Sigmoid colon (tissue), 7 donors: ENCODE data around the gene SNRPB2. TPM values are rescaled to one million over a fixed set of nuclear protein-coding genes. Genes with fewer than 3 reads are reported as not detected.

Experiments used
- DNase-seq: peaks from one replicate; pipeline ENCODE4 v3.0.0-alpha.2; 2019
- H3K27ac ChIP-seq, 4 donors: fragments of 200-600 bp; sonication (generic); one replicate each; pipeline ENCODE4 v1.5.1; 2016 to 2019; ENCODE audit warnings: mild to moderate bottlenecking in 1 of 4
- H3K27me3 ChIP-seq, 3 donors: fragments of 200-600 bp; sonication (generic); one replicate each; pipeline ENCODE4 v1.5.1; 2019; ENCODE audit warnings: mild to moderate bottlenecking in 1 of 3
- H3K36me3 ChIP-seq, 4 donors: fragments of 200-600 bp; sonication (generic); one replicate each; pipeline ENCODE4 v1.5.1; 2016 to 2019
- H3K4me1 ChIP-seq, 4 donors: fragments of 200-600 bp; sonication (generic); one replicate each; pipeline ENCODE4 v1.5.1; 2017 to 2019
- H3K4me3 ChIP-seq, 4 donors: fragments of 200-600 bp; sonication (generic); one replicate each; pipeline ENCODE4 v1.5.1; 2017 to 2019; ENCODE audit warnings: mild to moderate bottlenecking in 2 of 4, moderate library complexity in 1 of 4
- H3K9me3 ChIP-seq, 4 donors: fragments of 200-600 bp in 3 of 4; sonication (generic) in 3 of 4; one replicate each; pipeline versions ENCODE4 v1.5.1 to v1.6.1; 2013 to 2019
- CTCF ChIP-seq, 4 experiments: fragments of 450-650 bp in 3 of 4; fragments of 200-600 bp in 1 of 4; IDR thresholded peaks; one replicate each; pipeline ENCODE4 v1.5.1; 2016 to 2019; ENCODE audit warnings: antibody characterized with exemption in 4 of 4, mild to moderate bottlenecking in 3 of 4, moderate library complexity in 2 of 4
- EP300 ChIP-seq, 4 donors: sonication (generic); formaldehyde crosslinking; IDR thresholded peaks; one replicate each; pipeline ENCODE4 v1.6.1; 2017; ENCODE audit warnings: antibody characterized with exemption in 4 of 4
- POLR2A ChIP-seq, 2 donors: fragments of 450-650 bp; IDR thresholded peaks; one replicate each; pipeline ENCODE4 v1.6.1; 2016; ENCODE audit warnings: antibody characterized with exemption in 2 of 2, mild to moderate bottlenecking in 2 of 2, moderate library complexity in 2 of 2
- POLR2AphosphoS5 ChIP-seq, 4 donors: sonication (generic); formaldehyde crosslinking; IDR thresholded peaks; one replicate each; pipeline ENCODE4 v1.6.1; 2017; ENCODE audit warnings: antibody characterized with exemption in 4 of 4
- WGBS, 2 donors: extraction: QIAGEN DNeasy Blood & Tissue Kit; methylation state at CpG; one replicate each; pipeline ENCODE4 v1.1.7; 2013; 5-methylcytosine and 5-hydroxymethylcytosine counted together
- intact Hi-C: fragments of 100-400 bp; cut with DNase I; formaldehyde crosslinking; loops from one replicate; pipeline ENCODE4 v1.15.1; 2023
- polyA plus RNA-seq, 3 donors: library from polyadenylated mRNA; stranded (reverse); fragments of 200-250 nt; gene quantifications; one replicate each; pipeline ENCODE4 v1.2.3, GENCODE V29; 2013
- total RNA-seq, 4 donors: library from RNA; depleted of rRNA; stranded (reverse); fragments of >200 nt; gene quantifications; one replicate each; pipeline ENCODE4 v1.1.0, GENCODE V29; 2016
- donor health status: healthy with polysubstance abuse.
- donor health status: Bipolar disorder and iron deficiency.
- donor health status: healthy.

Gene SNRPB2
- total and polyA plus RNA-seq, 7 donors: 18.6 to 61.4 (median 35.7) TPM

GRCh38 chr20:16775961-16776360 is 46.1 kb downstream of the SNRPB2 start:
- no peaks in the 10 kb centered on the region for H3K36me3 ChIP-seq
- H3K4me3 ChIP-seq: no peak overlapping the region
- WGBS, 2 donors: 54 to 78% methylated on average over 1 of the region's 1 CpG
- intact Hi-C loops: no loop called here
- H3K27ac ChIP-seq: no peak overlapping the region
- no peak for TF ChIP-seq EP300 (IDR thresholded peaks at IDR 0.05)
- no peak for TF ChIP-seq CTCF (IDR thresholded peaks at IDR 0.05)
- DNase-seq: no peak
- H3K9me3 ChIP-seq: peaks cover 0 to 2% (median 0%) of the 10 kb centered on the region in 4 donors
- no peaks in the 10 kb centered on the region for H3K4me1 ChIP-seq
- H3K27me3 ChIP-seq: no peaks in the 10 kb centered on the region

DNA sequence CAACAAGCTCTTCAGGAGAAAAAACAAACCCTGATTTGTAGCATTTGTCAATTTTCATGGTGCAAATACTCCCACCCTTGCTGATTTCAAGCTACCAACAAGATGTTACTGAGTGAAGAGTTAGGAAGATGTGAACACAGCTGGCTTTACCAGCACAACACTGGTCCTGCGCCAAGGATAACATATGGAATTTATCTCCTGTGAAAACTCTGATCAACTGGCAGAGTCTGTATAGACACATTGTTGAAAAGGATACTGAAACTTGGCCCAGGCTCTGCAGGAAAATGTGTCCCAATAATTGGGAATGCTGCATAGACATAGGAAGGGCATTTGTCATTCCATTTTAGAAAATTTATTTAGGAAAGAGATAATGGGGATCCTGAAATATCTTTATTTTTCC is 47.3 kb downstream of the SNRPB2 start:
- intact Hi-C loops: no loop called here
- H3K36me3 ChIP-seq: no peaks in the 10 kb centered on the region

DNA sequence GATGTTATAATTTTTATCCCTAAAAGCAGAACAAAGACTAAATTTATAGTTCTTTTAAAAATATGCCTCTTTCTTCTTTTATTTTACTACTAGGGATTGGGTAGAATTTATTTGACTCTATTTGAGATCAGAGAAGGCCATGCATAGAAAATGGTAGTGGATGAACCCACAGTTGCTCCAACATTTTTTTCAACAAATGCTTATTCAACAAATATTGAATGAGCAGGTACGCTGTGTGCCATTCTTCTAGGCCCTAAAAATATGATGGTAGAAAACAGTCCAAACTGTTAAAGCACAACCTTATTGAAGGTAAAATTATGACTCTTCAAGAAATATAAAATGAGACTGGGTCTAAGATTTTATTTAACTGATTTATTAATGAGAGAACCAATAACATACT is 48.3 kb downstream of the SNRPB2 start:
- no peaks in the 10 kb centered on the region for H3K27me3 ChIP-seq
- H3K27ac ChIP-seq: no peak overlapping the region
- H3K36me3 ChIP-seq: no peaks in the 10 kb centered on the region
- H3K4me1 ChIP-seq: no peaks in the 10 kb centered on the region
- no peak overlapping the region for H3K4me3 ChIP-seq
- WGBS, 2 donors: 88 to 93% methylated on average over 1 of the region's 1 CpG
- intact Hi-C loops: no loop called here
- H3K9me3 ChIP-seq: peaks cover 0 to 3% (median 1%) of the 10 kb centered on the region in 4 donors
- no peak for DNase-seq
- no peak for TF ChIP-seq EP300 (IDR thresholded peaks at IDR 0.05)
- TF ChIP-seq POLR2A (IDR thresholded peaks at IDR 0.05): no peak
- no peak for TF ChIP-seq CTCF (IDR thresholded peaks at IDR 0.05)
- no peak for TF ChIP-seq POLR2AphosphoS5 (IDR thresholded peaks at IDR 0.05)

More for the DNA sequence above, 47.3 kb downstream of the SNRPB2 start:
- no peaks in the 10 kb centered on the region for H3K27me3 ChIP-seq
- H3K4me1 ChIP-seq: no peaks in the 10 kb centered on the region
- H3K9me3 ChIP-seq: peaks cover 0 to 3% (median 1%) of the 10 kb centered on the region in 4 donors
- no peak overlapping the region for H3K27ac ChIP-seq
- no peak for DNase-seq
- 82 to 87% methylated on average over 1 of the region's 1 CpG for WGBS, 2 donors
- no peak overlapping the region for H3K4me3 ChIP-seq
- TF ChIP-seq POLR2A (IDR thresholded peaks at IDR 0.05) (no peak), CTCF (IDR thresholded peaks at IDR 0.05) (no peak), EP300 (IDR thresholded peaks at IDR 0.05) (no peak), POLR2AphosphoS5 (IDR thresholded peaks at IDR 0.05) (no peak)

GRCh38 chr20:16781496-16781895 is 51.7 kb downstream of the SNRPB2 start:
- 95 to 98% methylated on average over 1 of the region's 1 CpG for WGBS, 2 donors
- no peak overlapping the region for H3K27ac ChIP-seq
- no peaks in the 10 kb centered on the region for H3K36me3 ChIP-seq
- DNase-seq: no peak
- H3K4me3 ChIP-seq: no peak overlapping the region
- intact Hi-C loops: no loop called here
- H3K27me3 ChIP-seq: no peaks in the 10 kb centered on the region
- TF ChIP-seq EP300 (IDR thresholded peaks at IDR 0.05): no peak
- TF ChIP-seq CTCF (IDR thresholded peaks at IDR 0.05): no peak
- no peak for TF ChIP-seq POLR2AphosphoS5 (IDR thresholded peaks at IDR 0.05)
- TF ChIP-seq POLR2A (IDR thresholded peaks at IDR 0.05): no peak
- H3K4me1 ChIP-seq: no peaks in the 10 kb centered on the region
- H3K9me3 ChIP-seq: peaks cover 0 to 3% (median 0%) of the 10 kb centered on the region in 4 donors

DNA sequence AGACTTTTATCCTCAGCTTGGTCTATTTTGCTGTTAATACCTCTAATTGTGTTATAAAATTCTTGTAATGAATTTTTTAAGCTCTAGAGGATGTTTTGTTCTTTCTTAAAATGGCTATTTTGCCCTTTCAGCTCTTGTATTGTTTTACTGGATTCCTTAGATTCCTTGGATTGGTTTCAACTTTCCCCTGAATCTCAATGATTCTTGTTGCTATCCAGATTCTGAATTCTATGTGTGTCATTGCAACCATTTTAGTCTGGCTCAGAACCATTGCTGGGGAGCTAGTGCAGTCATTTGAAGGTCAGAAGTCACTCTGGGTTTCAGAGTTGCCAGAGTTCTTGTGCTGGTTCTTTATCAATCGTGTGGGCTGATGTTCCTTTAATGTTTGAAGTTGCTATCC is 55.4 kb downstream of the SNRPB2 start:
- intact Hi-C loops: no loop called here
- no peaks in the 10 kb centered on the region for H3K36me3 ChIP-seq
- H3K4me1 ChIP-seq: no peaks in the 10 kb centered on the region
- 68 to 83% methylated on average over 1 of the region's 1 CpG for WGBS, 2 donors
- no peaks in the 10 kb centered on the region for H3K27me3 ChIP-seq
- DNase-seq: no peak
- H3K9me3 ChIP-seq: peaks cover 0 to 3% (median 0%) of the 10 kb centered on the region in 4 donors
- no peak for TF ChIP-seq EP300 (IDR thresholded peaks at IDR 0.05)
- TF ChIP-seq CTCF (IDR thresholded peaks at IDR 0.05): no peak
- no peak for TF ChIP-seq POLR2A (IDR thresholded peaks at IDR 0.05)
- no peak for TF ChIP-seq POLR2AphosphoS5 (IDR thresholded peaks at IDR 0.05)
- H3K27ac ChIP-seq: no peak overlapping the region
- no peak overlapping the region for H3K4me3 ChIP-seq
